Fibroblast of skin of right biceps (primary cell): ENCODE data around the gene OR2M2.

ENCODE experiments used
- DNase-seq: peaks from one replicate; pipeline ENCODE4 v3.0.0-alpha.2; 2013

The OR2M2 gene, protein sequence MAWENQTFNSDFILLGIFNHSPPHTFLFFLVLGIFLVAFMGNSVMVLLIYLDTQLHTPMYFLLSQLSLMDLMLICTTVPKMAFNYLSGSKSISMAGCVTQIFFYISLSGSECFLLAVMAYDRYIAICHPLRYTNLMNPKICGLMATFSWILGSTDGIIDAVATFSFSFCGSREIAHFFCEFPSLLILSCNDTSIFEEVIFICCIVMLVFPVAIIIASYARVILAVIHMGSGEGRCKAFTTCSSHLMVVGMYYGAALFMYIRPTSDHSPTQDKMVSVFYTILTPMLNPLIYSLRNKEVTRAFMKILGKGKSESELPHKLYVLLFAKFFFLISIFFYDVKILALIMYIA

GRCh38 chr1:248174521-248174920 lies at the start of gene OR2M2:
OR2M2 (plus strand) TSS chr1:248174821; CDS start chr1:248179986, 5,165 bp downstream.
- DNase-seq = no peak

- no peak for DNase-seq
These were observed 47.0 kb upstream of the OR2M2 start for GRCh38 chr1:248127653-248128052.

DNA sequence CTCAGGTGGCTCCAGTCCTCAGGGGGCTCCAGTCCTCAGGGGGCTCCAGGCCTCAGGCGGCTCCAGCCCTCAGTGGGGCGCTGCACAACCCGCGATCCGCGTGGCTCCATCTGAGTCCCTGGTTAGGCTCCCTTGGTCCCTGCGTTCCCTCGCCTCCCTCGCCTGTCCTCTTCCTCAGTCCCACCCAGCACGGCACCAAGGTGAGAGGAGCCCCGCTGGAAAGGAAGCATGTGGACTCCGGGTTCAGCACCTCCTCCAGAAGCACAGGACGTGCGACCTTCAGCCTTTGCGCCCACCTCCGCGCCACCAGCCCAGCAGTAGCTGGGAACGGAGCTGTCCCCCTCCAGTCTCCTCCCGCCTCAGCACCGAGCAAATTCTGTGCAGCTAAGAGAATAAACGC lies 37.8 kb upstream of the OR2M2 start:
- DNase-seq = no peak

- DNase-seq = no peak
These were observed 33.8 kb upstream of the OR2M2 start for GRCh38 chr1:248140846-248141245.

GRCh38 chr1:248143311-248143710 lies 31.3 kb upstream of the OR2M2 start:
- no peak for DNase-seq

DNA sequence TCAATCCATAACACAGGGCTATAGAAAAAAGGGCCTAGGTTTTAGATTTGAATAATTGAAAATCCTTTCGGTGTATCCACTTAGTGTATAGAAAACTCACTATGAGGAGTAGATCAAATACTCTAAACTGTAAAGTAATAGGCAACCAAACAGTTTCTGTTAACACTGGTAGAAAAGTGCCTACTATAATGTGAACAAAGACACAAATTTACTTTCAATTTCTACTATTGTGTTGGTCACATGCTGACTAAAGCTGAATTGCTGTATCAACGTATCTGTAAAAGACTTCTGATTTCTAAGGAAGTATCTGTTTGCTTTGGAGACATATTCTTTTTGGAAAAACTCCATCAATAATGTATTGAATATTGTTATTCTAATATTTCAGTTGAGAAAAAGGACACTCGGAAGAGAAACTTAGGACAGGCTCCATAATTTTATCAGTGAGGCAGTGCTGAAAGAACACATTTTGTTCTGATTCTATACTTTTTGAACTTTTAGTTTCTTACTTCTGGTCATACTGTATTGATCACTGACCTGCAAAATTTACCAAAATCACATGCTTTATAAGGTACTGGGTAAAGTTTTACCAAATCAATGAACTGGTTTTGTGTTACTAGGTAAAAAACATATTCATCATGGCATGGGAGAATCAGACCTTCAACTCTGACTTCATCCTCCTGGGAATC lies 30.0 kb upstream of the OR2M2 start, which contains the start of gene OR2M5:
TSS of gene OR2M5 (plus strand) at position 636 of the 686 bp plus-strand sequence. CDS start at position 636, 0 bp downstream.
- no peak for DNase-seq

DNA sequence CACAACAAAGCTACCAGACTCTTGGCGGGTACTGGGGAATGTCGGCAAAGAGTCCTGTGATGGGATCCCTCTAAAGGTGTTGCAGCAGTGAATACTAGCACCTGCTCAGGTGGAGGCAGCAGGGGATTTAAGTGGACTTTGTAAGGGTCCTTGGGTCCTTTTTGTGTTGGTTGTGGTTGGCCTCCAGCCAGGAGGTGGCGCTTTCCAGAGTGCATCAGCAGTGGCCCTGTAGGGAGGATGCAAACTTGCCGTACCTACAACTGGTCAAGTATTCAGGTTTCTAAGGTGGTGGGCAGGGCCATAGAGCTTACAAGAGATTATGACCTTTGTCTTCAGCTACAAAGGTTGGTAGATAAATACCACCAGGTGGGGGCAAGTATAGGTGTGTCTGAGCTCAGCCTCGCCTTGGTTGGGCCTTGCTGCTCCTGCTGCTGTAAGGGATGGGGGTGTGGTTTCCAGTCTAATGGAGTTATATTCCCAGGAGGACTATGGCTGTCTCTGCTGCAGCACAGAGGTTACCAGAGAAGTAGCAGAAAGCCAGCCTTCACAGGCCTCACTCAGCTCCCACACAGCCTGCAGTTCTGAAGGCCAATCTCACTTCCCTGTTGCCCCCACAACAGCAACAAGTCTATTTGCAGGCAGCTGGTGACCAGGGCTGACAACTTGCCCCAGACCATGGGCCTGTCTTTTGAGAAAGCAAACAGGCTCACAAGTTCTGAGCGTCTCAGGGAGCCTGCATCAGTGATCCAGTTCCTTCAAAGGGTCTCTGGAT lies 22.4 kb upstream of the OR2M2 start:
- DNase-seq = no peak

DNA sequence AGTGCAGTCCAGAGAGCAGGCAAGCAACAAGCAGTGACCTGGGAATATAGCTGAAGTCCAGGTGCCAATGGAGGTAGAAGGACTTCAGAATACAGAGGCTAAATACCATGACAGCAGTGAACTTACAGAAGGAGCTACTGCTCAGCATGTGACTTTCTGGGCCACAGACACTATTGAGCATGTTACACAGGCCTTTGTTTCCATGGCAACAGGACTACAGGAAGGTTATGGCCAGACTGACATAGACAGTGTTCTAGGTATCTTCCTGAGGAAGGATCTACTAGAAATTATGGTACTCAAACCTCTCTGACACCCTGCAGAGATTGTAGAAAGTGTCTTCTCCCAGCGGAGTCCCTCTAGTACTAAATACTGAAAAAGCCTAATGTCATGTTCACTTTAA lies 18.7 kb upstream of the OR2M2 start:
- no peak for DNase-seq

DNA sequence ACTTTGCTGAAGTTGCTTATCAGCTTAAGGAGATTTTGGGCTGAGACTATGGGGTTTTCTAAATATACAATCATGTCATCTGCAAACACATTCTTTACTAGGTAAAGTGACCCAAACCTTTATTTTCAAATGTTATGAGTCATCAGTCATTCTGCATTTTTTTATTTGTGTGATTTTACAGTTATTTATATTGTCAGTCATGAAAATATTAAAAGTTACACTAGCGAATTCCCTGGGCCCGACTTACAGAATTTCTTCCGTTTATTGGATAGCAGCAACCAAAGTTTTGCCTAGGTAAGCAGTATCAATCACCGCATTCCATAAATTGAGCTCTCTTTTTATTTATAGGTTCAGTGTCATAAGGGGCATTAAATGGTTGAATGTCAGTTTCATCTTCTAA lies 15.9 kb upstream of the OR2M2 start:
- DNase-seq = no peak

- no peak for DNase-seq
These were observed 10.6 kb upstream of the OR2M2 start for GRCh38 chr1:248164031-248164430.

GRCh38 chr1:248165186-248165585 lies 9.4 kb upstream of the OR2M2 start:
- no peak for DNase-seq

DNA sequence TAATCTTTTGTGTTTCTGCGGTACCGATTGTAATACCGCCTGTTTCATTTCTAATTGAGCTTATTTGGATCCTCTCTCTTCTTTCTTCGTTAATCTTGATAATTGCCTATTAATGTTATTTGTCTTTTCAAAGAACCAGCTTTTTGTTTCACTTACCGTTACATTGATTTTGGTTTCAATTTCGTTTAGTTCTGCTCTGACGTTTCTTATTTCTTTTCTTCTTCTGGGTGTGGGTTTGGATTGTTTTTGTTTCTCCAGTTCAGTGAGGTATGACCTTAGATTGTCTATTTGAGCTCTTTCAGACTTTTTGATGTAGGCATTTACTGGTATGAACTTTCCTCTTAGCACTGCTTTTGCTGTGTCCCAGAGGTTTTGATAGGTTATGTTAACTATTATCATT lies 9.4 kb downstream of the OR2M2 start:
- no peak for DNase-seq

DNA sequence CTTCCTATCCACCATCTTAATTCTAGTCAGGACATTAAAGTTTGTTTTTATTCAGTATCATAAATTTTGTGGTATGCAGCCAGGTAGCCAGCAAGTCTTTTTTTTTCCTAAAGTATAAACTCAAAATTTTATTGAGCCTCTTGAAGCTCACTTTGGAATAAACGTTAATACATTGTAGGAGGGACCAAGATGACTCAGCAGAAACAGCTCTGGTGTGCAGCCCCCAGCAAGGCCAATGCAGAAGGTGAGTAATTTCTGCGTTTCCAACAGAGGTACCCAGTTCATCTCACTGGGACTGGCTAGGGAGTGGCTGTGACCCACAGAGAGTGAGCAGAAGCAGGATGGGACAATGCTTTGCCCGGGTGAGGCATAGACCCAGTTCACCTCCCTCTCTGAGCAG lies 12.7 kb downstream of the OR2M2 start:
- DNase-seq = no peak

DNA sequence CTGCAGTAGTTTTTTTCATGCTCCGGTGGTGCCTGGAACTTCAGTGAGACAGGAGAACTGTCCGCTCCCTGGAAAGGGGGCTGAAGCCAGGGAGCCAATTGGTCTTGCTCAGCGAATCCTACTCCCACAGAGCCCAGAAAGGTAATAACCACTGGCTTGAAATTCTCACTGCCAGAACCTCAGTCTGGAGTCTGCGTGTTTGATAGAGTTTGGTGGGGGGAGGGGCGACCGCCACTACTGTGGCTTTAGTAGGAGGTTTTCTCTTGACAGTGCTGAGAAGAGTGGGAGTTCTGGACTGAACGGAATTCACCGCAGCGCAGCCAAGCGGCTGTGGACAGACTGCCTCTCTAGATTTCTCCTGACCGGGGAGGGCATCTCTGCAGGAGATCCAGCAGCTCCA lies 14.4 kb downstream of the OR2M2 start:
- no peak for DNase-seq

DNA sequence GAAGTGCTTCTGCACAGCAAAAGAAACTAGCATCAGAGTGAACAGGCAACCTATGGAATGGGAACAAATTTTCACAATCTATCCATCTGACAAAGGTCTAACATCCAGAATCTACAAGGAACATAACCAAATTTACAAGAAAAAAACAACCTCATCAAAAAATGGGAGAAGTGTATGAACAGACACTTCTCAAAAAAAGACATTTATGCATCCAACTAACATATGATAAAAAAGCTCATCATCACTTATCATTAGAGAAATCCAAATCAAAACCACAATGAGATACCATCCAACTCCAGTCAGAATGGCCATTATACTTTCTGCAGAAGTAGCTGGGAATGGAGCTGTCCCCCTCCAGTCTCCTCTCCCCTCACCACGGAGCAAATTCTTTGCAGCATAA lies 19.5 kb downstream of the OR2M2 start:
- DNase-seq = no peak

DNA sequence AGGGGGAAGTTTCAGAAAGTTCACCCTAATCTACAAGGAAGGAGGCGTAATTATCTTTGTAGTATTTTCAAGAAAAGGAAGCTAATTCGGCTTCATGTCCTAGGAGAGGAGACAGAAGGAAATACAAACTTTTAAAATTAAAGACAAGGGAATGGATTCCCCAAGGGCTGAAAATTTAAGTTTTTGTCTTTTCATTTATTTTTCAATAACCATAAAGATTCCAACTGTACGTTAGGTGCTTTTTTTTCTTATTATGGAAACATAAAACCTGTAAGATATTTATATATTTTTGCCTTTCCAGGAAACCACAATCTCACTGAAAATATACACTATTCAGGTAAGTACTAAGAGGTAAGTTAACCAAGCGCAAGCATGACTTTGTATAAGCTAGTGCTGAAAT lies 22.3 kb downstream of the OR2M2 start, which contains the start of gene OR2M3:
TSS of gene OR2M3 (plus strand) at position 301 of the 400 bp plus-strand sequence. CDS start 5,803 bp downstream, outside the sequence.
- DNase-seq = no peak

GRCh38 chr1:248215880-248216279 lies 41.3 kb downstream of the OR2M2 start:
- no peak for DNase-seq

DNA sequence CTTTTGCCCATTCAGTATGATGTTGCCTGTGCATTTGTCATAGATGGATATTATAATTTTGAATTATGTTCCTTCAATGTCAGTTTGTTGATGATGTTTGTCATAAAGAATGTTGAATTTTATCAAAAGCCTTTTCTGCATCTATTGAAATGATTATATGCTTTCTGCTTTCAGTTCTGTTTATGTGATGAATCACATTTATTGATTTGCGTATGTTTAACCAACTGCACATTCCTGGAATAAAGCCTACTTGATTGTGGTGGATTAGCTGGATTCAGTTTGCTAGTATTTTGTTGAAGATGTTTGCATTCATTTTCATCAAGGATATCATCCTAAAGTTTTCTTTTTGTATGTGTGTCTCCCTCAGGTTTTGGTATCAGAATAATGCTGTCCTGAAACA lies 50.9 kb downstream of the OR2M2 start:
- no peak for DNase-seq

- no peak for DNase-seq
These were observed 54.8 kb downstream of the OR2M2 start for GRCh38 chr1:248229360-248229908.
